Kidney capillary endothelial cell (primary cell): ENCODE results near the gene NEIL3.

Experiments
- DNase-seq: peaks from one replicate; pipeline ENCODE4 v3.0.0-alpha.2; 2018; ENCODE audit warnings: low spot score

Gene NEIL3

DNA sequence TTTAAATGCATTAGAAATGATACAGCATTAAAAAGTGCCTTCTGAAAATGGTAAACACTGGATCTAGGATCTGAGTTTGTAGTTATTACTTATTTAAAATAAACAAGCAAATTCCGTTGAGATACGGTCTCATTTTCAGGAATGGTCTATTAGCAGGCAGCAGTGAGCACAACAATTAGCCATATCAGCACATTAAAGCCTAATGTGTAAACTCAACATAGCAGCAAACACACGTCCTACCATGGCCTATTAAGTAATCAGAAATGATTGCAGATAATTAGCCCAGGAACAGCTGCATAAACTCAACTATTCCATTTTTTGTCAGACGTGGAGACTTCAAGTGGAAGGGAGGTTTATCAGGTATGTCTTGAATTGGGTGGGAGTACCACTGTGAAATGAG, 61.8 kb downstream of the NEIL3 start:
- no peak for DNase-seq

DNA sequence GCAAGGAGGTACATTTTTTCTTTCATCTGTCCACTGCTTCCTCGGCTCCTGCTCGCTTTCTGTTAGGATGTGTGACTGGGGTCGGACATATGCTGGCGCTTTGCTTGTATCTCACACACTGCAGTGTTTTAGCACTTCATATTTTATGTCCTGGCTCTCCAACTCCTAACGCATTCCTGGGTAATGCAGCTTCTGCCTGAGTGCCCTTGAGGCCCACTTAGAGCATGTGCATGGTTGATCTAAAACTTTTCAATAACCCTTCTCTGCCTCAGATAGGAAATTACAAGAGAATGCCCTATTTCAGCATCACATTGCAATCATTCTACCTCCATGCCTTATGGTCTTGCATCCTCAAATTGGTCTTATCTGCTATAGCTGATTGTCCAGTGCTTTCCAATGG, 65.3 kb downstream of the NEIL3 start:
- no peak for DNase-seq

DNA sequence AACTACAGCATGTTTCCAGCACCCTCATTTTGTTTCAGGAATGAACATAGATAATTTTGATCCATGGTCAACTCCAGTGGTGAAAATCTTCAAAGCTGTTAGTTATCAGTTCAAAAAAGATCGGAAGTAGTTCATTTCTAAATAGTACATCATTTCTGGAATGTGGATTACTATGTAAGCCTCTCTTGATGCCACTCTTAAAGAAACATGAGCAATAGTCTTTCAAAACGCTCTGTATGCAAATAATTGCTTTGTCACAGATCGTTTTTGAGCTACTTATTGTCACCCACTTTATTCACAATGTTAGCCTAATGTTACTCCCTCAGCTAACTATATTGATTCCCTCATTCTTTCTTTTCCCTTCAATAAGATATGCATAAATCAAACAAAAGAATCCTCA, 65.7 kb downstream of the NEIL3 start:
- DNase-seq, result no peak

DNA sequence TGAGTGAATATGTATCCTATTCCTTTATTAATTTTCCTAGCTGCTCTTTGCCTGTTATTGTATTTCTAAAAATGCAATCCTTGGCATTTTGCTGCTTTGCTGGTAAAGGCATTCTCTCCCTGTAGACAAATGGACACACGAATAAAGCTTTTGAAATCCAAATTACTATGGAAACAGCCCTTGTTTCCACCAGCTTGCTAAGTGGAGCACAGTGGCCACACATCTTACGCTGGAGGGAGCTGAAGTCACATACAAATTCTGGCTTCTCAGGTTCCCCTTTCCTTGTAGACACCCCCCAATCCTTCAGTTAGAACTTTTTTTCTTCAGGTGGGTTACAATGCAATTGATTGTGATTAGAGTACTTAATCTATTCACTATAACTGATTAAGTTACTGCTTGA, 66.3 kb downstream of the NEIL3 start:
- no peak for DNase-seq

DNA sequence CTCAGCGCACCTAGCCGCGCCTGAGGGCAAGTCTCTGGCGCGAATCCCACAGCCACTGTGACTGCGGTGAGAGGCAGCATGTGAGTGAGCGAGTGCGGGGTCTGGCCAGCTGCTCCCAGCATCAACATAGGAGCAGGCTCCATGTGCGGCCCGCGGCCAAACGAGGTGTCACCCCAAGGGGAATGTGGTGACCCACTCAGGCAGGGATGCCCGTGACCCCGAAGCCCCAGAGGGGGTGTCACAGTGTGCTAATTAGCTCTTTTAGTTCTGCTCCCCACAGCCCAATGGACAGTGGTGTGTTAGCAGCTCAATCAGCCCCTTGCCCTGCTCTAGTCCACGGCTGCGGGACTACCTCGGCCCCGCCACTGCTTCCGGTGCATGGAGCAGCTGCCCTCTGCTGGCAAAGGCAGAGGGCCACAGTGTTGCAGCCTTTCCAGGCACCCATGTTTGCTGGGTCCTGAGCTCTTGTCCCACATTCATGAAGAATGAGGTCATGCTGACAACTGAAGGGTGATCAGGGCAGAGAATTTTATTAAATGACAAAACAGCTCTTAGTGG, 71.1 kb downstream of the NEIL3 start:
- no peak for DNase-seq

DNA sequence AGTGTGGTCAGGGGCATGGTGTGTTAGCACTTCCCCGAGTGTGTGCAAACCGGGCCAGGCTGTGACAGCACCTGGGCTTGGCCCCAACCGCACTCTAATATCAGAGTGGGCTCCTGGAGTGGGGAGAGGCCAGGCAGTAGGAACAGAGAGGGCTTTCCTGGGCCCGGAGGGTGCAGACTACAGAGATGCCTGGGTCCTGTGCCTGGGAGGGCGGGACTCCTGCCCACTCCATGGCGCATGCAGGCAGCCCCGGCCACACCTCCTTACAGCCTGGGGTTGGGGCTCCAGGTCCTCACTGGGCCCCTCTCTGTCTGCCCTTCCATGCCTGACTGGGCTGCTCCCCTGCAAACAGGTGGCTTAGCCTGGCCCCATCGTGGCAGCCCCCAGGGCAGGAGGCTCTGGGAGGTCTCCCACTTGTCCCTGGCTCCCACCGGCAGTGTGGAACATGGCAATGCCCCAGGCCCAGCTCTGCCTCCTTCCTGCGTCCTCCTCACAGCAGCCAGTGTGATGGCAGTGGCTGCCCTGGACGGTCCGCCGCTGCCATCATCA, 72.2 kb downstream of the NEIL3 start:
- DNase-seq, result no peak

DNA sequence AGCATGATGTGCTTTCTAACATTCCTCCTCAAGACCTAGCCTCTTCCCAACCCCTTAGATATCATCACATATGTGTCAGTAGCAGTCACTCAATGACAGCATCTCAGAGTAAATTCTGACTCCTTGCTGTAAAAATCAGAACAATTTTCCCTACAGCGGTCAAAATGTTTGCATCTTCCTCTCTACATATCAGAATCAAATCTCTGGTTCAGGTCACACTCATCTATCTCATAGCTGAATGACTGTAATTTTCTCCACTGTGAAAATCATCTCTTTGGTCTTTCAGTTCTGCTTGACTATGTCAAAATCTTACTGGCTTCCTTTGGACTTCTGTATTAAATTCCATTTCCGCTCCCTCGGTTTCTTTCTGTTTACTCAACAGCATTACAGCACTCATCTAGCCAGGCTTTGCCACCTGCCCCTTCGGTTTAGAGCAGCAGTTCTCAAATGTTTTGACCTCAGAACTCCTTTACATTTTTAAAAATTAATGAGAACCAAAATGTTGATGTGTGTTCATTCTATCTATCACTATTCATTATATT, 75.3 kb downstream of the NEIL3 start:
- DNase-seq, result no peak

DNA sequence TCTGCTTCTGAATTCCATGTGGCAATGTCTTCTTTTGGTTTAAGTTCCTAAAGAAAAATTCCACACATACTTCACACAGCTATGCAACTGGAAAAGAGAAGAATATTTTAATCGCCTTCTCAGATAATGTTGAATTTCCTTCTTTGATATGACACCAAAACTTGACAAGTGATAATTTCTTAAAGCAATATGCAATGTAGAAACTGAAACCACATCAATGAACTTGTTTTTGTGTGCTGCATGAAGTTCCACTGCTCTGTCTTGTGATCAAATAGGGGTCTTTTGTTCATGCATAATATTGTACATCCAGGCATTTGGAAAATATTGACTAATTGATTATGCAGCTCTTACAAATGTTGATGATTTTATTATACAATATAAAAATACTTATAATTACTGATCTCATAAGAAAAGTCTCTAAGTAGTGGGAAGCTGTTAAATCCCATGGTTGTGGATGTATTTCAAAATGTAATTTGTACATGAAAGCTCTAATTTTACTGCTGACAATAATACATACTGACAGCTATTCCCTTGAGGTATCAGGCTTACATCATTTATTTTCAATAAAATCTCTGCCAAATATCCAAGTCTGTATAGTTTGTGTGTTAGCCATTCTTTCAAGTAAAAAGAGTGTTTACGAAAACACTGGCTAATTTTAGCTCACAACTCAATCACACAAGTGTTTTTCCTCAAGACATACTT, 76.1 kb downstream of the NEIL3 start:
- no peak for DNase-seq

DNA sequence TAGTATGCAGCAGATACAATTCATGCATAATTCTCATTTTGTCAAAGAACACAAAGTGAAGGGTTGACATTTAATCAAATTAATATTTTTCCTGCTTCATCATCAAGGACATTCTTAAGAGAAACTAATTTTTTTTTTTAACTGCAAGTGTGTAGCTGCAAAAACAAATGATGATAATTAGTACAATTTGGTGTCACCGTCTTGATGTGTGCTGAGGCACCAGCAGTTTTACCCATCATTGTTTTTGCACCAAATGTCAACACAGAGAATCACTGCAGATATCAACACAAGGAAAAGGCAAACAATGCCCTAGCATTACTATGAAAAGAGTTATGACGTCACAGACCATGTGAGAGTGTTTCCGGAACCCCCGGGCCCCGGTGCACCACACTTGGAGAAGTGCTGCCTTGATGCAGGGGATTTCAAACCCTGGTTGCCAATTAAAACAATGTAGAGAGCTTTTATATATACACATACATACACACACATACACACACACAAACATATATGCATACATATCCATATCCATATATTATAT, 76.7 kb downstream of the NEIL3 start:
- DNase-seq, result no peak

DNA sequence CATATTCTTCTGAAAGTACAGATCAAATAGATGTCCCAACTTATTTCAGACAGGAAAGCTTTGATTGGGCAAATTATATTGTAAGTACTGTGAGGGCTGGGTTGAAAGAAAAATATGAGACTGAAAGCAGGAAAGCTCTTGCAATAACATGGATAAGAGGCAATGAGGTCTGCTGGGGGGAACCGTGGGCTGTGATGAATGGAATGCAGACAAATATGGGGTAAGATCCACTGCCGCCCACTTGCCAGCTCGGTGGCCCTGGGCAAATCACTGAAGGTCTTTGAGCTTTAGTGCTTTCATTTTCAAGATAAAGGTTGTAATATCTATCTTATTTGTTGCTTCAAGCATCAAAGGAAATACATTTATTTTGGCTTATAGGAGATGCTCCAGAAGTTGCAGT, 81.6 kb downstream of the NEIL3 start:
- no peak for DNase-seq

DNA sequence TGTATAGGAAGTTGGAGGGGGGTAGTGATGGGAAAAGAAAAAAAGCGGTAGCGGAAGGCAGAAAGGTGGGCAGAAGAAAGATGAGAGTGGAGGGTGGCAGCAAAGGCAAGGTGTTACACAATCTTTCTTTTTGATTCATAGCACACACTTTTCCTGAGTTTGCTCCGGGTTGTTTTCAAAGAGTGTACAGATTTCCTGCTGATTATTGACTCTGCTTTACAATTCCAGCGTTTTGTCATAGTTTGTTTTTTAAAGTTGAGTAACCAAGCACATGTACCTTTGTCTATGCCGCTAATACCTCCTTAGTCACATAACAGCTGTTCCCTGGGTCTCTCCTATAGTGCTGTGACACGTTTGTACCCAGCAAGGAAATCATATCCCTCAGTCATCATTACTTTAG, 82.3 kb downstream of the NEIL3 start:
- no peak for DNase-seq

DNA sequence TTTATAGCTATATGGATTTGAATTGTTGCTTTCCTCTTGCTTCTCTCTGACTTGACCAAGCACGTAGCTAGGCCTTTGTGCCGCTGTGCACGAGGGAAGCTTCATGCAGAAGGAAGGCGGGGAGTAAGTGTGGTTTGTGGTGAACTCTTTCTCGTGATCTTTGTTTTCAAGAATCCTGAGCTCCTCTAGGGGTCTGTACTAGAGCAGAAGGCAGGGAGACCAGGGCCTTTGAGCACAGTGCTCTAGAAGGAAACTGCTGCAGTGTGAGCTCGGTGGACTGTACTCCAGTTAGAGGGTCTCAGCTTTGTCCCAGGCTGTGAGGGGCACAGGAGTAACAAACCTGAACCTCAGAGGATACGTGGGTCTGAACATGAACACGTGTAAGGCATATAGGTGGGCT, 83.6 kb downstream of the NEIL3 start:
- no peak for DNase-seq

DNA sequence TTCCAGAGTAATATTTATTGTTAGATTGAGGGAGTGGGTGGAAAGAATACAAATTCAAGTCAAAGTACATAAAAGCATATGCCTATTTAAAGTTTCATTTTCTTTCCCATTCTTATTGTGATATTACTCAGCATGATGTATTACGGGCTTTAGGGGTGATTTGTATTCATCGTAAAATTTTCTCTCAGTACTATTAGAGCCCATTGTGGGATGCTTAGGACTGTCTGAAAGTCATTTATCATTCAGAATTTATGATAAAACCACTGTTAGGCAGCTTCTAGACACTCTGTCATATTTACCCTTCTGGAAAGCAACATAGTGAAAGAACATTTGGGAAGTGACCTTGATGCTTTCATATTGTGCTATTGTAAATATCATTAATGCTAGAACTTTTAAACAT, 86.7 kb downstream of the NEIL3 start:
- no peak for DNase-seq

DNA sequence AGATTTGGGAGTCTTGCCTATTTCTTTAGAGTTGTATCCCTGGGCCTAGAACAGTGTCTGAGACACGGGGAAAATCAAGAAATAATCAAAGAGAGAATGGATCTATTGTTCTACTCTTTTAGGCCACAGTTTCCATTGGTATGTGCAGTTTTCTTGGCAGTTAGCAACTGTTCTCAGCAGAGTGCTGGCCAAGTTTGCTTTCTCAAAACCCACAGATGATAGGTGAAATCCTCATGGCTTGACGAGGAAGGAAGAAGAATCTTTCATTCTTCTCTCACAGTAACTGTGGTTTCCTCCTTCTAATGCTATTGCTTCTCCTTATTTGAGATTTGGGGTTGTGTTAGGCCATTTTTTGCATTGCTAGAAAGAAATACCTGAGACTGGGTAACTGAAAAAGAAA, 90.4 kb downstream of the NEIL3 start:
- no peak for DNase-seq

DNA sequence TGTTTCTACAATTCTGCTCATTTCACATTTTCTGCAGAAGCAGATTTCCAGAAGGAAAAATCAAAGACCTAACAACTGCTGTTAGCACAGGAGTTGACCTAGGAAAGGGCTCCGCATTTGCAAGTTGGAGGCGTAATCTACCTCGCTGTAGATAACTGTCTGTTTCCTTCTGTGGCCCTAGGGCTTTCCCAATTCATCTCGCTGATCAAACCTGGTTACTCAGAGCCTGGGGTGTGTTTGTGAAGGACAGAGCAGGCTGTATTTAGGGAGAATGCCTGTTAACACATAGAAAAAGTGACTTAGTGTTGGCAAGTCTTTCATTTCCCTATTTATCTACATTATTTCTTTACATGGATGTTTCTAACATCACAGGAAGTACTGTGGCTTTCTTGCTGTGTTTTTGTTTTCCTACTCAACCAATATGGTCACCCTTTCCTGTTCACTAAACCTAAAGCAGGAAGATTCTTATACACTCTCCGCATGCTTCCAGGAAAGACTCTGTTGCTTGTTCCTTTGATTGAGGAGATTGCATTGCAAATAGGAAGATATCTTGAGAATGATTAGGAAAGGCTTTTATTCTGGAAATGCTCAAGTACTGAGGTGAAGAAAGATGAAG, 92.1 kb downstream of the NEIL3 start:
- DNase-seq, result no peak

DNA sequence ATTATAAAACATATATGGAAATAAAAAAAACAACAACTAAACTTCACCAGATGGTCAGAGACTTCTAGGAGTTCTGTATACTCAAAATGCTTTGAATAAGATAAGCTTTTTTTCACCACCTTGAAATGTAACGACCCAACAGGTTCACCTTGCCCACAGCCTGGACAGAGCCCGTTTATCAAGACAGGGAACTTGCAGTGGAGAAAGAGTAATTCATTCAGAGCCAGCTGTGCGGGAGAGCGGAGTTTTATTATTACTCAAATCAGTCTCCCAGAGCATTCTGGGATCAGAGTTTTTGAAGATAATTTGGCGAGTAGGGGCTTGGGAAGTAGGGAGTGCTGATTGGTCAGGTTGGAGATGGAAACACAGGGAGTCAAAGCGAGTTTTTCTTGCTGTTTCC, 94.1 kb downstream of the NEIL3 start:
- no peak for DNase-seq

DNA sequence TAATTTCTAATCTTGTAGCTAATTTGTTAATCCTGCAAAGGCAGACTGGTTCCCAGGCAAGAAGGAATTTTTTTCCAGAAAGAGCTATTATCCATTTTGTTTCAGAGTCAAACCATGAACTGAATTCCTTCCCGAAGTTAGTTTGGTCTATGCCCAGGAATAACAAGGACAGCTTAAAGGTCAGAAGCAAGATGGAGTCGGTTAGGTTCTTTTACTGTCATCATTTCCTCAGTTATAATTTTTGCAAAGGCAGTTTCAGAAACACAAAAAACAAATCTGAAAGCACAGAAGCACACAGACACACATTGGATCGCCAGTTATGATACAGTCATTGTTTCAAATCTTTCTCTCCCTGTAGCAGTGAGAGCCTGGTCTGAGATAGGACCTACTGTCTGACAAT, 94.7 kb downstream of the NEIL3 start:
- DNase-seq, result no peak

DNA sequence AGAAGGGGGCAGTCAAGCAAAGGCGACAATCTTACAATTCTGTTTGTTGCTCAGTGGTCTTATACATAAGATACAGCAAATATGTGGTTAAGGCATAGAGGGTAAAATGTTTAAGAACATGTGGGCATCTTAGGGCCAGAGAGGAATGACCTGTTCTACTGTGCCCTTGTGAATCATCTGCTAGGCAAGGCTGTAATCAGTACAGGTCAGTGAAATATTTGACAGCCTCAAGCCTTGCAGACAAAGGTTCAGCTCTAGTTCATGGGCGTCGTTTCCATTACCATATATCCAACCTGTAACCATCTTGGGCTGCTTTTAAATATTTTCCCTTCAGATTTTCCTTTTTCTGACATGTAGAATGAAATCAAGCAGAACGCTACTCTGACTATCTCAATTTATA, 95.3 kb downstream of the NEIL3 start:
- DNase-seq, result no peak

DNA sequence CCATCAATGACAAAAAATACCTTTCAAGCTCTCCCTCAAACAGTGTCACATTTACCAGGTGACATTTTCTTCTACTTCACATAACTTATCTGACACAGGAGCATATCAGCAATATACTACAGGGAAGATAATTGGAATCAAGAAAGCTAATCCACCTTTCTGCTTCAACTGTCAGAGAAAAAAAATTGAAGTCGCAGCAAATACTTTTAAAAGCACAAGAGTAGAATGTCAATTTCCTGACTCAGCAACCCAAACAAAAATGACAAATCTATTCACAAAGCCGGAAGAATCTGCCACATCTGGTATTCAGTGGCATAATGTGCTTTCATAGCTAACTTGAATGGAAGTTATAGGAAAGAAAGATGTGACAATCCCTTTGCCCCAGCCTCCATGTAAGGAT, 95.8 kb downstream of the NEIL3 start:
- DNase-seq, result no peak

DNA sequence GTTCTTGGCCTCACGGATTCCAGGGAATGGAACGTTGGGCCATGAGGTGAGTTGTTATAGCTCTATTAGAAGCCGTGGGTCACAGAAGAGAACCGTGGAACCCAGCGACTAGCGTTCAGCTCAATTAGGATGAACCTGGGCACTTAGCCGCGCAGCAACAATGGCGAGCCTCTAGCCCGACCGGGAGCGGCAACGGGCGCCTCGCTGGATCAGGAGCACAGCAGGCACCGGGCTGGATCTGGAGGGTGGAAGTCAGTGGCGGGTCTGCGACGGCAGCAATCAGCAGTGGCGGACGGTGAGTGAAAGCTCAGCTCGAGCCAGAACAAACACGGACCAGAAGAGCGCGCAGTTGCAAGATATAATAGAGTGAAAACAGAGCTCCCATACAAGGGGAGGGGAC, 98.3 kb downstream of the NEIL3 start:
- no peak for DNase-seq

DNA sequence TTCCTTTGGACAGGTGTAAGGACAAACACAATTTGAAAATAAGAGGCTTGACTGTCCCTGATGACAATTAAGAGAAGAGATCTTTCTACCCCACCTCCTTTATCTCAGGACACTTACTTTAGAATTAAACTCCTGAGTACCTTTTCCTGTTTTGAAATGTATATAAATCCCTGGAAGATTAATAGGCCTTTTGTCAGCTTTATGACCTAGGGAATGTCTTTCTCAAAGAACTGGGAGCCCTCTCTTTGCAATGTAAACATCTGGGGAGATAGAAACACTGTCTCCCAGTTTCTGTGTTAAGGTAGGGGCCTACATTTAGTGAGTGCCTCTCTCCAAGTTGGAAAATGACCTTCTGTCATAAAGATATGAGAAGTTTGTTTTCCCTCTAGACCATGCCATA, 100.9 kb downstream of the NEIL3 start:
- no peak for DNase-seq

DNA sequence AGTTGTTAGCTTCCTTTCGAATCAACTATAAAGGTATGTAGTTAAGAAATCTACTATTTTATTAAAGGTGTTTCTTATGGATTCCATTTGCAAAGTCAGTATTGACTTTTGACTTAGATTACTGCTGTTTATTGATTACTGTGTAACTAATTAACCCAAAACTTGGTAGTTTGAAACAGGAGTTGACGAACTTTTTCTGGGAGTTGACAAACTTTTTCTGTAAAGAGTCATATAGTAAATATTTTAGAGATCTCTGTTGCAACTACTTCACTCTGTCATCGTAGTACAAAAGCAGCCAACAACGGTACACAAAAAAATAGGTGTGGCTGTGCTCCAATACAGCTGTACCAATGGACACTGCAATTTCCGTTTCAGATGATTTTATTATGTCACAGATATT, 102.3 kb downstream of the NEIL3 start:
- no peak for DNase-seq
